CD4-positive, alpha-beta T cell treated with Interleukin-10 for 1 hour (primary cell): ENCODE measurements around the gene MARVELD3.

Experiments
- DNase-seq: peaks from one replicate; pipeline ENCODE4 v3.0.0-alpha.2; 2020

Gene MARVELD3

DNA sequence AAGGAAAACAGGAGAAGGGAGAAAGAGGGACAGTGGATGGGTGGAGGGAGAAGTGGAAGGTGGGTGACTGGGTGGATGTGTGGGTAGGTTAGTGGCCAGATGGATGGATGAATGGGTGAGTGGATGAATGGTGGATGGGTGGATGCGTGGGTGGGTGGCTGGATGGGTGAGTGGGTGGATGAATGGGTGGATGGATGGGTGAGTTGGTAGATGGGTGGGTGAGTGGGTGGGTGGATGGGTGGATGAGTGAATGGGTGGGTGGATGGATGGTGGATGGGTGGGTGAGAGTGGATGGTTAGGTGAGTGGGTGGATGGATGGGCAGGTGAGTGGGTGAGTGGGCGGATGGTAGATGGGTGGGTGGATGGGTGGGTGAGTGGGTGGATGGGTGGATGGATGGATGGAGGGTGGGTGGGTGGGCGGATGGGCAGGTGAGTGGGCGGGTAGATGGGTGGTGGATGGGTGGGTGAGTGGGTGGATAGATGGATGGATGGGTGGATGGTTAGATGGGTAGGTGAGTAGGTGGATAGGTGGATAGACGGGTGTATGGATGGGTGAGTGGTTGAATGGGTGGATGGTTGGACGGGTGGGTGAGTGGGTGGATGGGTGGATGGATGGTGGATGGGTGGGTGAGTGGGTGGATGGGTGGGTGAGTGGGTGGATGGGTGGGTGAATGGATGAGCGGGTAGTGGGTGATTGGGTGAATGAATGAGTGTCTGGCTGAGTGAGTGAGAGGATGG lies 702 bp upstream of the MARVELD3 start:
- DNase-seq: no peak

DNA sequence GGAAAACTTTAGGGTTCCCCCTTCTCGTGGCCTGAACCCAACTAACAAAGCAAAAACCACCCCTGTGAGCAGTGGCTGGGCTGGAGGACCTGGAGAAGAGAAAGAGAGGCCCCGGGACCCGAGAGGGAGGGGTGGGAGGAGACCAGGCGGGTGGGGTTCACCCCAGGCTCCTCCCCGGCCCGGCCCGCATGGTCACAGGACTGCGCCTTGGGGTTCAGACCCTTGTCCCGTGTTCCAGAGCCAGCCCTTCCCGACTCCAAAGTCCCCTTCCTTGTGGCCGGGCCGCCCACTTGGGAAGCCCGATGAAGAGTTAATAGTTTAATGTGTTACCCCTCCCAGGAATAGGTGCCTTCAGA lies 852 bp downstream of the MARVELD3 start:
- DNase-seq: no peak

DNA sequence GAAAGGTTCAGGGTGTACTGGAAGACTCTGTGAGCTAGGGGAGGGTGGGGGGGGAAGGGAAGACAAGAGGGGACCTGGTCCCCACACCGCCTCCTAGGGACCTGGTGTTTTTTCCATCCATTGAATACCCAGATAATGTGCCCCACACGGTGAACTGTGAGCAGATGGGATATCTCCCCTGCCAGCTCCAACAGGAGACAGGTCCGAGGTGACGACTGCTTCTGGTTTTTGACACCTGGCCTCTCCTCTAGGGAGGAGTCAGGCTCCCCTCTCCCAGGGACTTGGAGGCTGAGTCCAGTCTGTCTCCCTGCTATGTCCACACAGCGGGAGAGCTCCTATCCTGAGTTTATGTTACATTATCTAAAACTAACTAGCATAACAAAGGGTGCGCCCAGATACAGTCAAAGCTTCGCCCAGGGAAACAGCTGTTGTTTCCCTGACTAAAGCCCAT lies 1.8 kb downstream of the MARVELD3 start:
- no peak for DNase-seq

GRCh38 chr16:71628810-71629209 lies 2.8 kb downstream of the MARVELD3 start:
- no peak for DNase-seq

DNA sequence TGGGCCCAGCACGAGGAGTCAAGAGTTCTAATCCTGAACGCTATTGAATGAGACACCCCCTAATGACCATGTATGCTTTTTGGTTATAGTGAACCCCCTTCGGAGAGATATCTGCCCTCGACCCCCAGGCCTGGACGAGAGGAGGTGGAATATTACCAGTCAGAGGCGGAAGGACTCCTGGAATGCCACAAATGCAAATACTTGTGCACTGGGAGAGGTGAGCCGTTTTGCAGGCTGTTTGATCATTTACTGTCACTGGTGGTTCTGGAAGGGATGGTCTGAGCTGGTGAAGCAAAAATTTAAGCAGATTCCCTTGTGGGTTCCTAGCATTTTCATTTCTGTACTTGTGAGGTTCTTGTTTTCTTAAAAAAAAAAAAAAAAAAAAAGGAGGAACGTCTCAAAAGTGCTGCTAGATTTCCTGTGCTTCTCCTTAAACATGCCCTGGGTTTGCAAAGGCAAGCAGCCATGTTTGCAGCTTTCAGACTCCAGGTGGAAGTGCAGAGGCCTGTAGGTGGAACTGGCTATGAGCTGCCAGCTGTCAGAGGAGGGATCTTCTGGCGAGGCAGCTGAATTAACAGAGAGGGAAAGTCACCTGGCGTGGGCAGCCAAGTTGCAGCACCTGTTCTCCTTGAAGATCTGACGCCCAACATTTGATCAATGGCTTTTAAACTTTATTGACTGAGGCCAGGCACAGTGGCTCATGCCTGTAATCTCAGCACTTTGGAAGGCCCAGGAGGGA lies 3.5 kb downstream of the MARVELD3 start:
- DNase-seq: no peak

GRCh38 chr16:71630808-71631207 lies 4.8 kb downstream of the MARVELD3 start:
- DNase-seq: no peak

GRCh38 chr16:71631776-71632175 lies 5.8 kb downstream of the MARVELD3 start:
- no peak for DNase-seq

DNA sequence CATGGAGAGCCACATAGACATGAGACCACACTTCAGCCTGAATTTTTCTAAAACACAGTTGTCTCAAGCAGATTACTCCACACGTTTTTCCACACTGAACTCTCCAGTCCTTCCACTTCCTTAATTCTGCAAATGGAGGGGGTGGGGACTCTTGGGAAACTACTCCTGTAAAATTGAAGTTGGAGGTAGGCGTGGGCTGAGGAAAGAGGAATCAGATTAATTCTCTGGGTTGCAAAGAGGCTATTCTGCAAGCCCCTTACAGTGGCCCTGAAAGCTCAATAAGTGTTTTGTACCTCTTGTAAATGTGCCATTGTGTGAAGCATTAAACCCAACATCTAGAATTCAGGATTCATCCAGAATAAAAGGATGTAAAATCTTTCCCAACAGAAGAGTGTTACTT lies 9.6 kb downstream of the MARVELD3 start:
- no peak for DNase-seq

- DNase-seq: no peak
Measured at GRCh38 chr16:71637398-71637797, 11.4 kb downstream of the MARVELD3 start.

- no peak for DNase-seq
Measured at GRCh38 chr16:71645450-71645849, 19.5 kb downstream of the MARVELD3 start.

GRCh38 chr16:71647391-71647790 lies 21.4 kb downstream of the MARVELD3 start:
- DNase-seq: no peak

DNA sequence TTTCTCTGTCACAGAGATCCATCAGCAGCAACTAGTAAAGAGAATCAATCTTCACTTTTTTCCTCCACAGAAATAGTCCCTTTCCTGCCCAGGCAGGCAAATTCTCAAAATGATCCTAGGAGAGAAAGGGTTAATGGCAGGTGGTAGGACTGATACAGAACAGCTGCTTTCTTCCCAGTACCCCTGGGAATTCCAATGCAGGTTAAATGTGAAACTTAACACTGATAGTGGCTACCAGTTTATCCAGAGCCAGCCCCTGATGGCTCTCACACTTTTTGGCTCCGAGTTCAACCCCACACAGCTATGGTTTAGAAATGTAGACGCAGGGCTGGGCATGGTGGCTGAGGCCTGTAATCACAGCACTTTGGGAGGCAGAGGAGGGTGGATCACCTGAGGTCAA lies 22.2 kb downstream of the MARVELD3 start:
- no peak for DNase-seq

DNA sequence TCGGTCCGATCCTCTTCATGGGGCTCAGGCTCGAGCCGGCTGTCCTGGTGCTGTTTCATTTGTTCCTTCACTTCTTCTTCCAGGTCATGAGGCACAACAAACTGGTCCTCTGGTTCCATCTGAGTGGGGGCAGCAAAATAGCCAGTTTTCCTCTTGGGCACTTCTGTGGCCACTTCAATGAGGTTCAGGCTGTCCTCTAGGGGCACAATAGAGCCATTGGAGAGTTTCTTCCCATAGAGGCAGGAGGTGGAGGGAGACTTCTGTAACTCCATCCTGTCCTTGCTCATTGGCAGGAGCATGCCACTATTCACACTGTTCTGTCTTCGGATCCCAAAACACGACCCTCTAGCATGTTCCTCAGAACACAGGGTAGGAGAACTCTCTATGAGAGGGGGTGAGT lies 22.9 kb downstream of the MARVELD3 start:
- DNase-seq: no peak

DNA sequence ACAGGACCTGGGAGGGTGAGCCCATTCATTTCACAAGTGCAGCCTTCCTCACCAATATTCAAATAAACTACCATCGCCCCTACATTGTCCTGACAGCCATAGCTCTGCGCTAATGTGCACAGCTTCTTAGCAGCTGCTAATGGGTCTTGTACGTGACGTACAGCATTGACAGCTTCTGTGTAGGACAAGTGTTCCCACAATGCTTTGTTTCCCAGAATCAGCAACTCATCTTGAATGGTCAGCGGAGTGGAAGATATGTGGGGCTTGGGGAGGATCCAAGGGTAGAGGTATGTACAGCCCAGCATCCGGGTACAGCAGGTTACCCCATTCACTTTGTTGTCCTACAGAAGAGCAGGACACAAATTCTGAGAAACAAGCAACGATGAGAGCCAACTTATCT lies 23.7 kb downstream of the MARVELD3 start:
- DNase-seq: no peak

GRCh38 chr16:71658771-71659170 lies 32.8 kb downstream of the MARVELD3 start:
- no peak for DNase-seq

DNA sequence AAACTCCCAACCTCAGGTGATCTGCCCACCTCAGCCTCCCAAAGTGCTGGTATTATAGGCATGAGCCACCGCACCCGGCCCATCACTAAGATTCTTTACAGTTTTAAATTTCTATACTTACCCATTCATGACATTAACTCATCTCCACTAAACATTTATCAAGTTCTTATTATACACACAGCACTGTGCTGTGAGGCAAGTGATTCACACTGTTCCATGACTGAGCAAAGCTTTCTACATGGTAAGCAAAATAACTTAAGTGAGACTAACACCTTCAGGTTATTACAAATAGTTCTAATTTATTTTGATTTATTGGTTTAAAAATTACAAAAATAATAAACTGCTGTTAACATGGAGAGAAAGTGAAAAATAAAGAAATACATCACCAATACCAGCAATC lies 33.5 kb downstream of the MARVELD3 start:
- DNase-seq: no peak

- no peak for DNase-seq
Measured at GRCh38 chr16:71666264-71666663, 40.3 kb downstream of the MARVELD3 start.

- DNase-seq: no peak
Measured at GRCh38 chr16:71666928-71667707, 41.1 kb downstream of the MARVELD3 start.

DNA sequence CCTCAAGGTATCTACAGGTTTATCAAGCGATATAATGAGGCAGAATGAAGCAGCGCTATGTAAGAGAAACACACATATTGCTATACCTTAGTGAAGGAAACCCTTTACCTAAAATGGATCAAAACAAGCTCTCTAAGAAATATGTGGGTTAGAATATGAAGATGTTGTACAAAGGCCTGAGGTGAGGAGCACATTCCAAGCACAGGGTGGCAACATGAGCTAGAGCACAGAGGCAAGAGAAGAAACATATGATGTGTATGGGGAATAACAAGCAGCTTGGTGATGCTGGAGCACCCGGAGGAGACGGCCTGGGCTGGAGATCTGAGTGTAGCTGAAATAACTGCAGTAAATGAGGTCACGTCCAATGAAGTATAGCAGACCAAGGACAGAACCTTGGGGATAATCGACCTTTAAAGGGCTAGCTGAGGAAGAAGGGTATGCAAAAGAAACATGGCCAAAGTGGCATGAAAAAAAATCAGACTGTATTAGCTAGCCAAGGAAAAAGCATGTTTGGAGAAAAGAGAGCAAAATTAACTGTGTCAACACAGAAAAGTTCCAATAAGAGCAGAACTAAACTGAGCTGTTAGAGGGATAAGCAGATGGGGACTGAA lies 44.0 kb downstream of the MARVELD3 start:
- DNase-seq: no peak

GRCh38 chr16:71670537-71670936 lies 44.6 kb downstream of the MARVELD3 start:
- DNase-seq: no peak

- no peak for DNase-seq
Measured at GRCh38 chr16:71671165-71671564, 45.2 kb downstream of the MARVELD3 start.

GRCh38 chr16:71672125-71672524 lies 46.1 kb downstream of the MARVELD3 start:
- DNase-seq: no peak
